ENCODE measurements around the gene SLC2A6.

DNA sequence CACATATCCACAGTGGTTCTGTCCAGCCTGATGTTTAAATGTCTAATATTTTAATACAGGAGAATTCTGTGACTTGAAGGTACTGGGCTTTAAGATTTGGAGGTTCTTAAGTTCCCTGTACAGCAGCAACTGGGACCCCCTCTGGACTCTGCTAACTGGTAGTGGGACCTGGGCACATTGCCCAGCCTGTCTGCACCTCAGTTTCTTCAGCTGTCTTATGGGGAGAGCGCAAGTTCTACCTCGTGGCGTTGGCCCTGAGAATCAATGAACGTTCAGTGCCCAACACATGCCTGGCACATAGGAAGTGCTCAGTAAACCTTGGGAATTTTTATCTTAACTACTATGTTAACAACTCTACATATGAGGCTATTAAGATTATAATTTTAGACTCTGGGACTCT, 1.4 kb downstream of the SLC2A6 start:
- TF ChIP-seq, protein P1, sequence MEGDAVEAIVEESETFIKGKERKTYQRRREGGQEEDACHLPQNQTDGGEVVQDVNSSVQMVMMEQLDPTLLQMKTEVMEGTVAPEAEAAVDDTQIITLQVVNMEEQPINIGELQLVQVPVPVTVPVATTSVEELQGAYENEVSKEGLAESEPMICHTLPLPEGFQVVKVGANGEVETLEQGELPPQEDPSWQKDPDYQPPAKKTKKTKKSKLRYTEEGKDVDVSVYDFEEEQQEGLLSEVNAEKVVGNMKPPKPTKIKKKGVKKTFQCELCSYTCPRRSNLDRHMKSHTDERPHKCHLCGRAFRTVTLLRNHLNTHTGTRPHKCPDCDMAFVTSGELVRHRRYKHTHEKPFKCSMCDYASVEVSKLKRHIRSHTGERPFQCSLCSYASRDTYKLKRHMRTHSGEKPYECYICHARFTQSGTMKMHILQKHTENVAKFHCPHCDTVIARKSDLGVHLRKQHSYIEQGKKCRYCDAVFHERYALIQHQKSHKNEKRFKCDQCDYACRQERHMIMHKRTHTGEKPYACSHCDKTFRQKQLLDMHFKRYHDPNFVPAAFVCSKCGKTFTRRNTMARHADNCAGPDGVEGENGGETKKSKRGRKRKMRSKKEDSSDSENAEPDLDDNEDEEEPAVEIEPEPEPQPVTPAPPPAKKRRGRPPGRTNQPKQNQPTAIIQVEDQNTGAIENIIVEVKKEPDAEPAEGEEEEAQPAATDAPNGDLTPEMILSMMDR (IDR thresholded peaks at IDR 0.05) = no peak
- TF ChIP-seq RAD21 (IDR thresholded peaks at IDR 0.05; ENCODE audit: low read length) = no peak
- TF ChIP-seq SMC3 (IDR thresholded peaks at IDR 0.05; ENCODE audit: low read depth, low read length) = no peak
- TF ChIP-seq USF2 (IDR thresholded peaks at IDR 0.05; ENCODE audit: borderline replicate concordance, low read depth, low read length) = no peak
- TF ChIP-seq TCF12 (IDR thresholded peaks at IDR 0.05) = no peak
- no peak for TF ChIP-seq GABPA (IDR thresholded peaks at IDR 0.05; ENCODE audit: low read depth)
- TF ChIP-seq, protein P2, sequence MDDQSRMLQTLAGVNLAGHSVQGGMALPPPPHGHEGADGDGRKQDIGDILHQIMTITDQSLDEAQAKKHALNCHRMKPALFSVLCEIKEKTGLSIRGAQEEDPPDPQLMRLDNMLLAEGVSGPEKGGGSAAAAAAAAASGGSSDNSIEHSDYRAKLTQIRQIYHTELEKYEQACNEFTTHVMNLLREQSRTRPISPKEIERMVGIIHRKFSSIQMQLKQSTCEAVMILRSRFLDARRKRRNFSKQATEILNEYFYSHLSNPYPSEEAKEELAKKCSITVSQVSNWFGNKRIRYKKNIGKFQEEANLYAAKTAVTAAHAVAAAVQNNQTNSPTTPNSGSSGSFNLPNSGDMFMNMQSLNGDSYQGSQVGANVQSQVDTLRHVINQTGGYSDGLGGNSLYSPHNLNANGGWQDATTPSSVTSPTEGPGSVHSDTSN (IDR thresholded peaks at IDR 0.05) = no peak

All from SK-N-SH (cell line).